Endometrial microvascular endothelial cells (primary cell): ENCODE results near the gene PCSK7. TPM values are rescaled to one million over a fixed set of nuclear protein-coding genes. Genes with fewer than 3 reads are reported as not detected.
"Not testable (repeated sequence)": the region's sequence is repeated elsewhere in the genome, so short reads cannot be mapped to it uniquely, and the experiment has no call there.

Experiments used
- in situ Hi-C: cut with HindIII; loops from 2 replicates; pipeline ENCODE4 v1.10.0; 2017; ENCODE audit warnings: low sequenced_read_pairs, low pct_unique_long_range_greater_than_20kb; ENCODE audit errors: inconsistent ontology term
- total RNA-seq: library from RNA; depleted of rRNA; stranded (reverse); fragments of >200 nt; gene quantifications from one replicate; pipeline ENCODE4 v1.2.3, GENCODE V29; 2015; ENCODE audit errors: inconsistent ontology term

The PCSK7 gene
- total RNA-seq, 1 donor from 2014 or later: 63.4 TPM

- in situ Hi-C loops: loop anchor here (10.0 kb wide), 1 partner anchor 45 kb away; the partner anchor contains the start of gene SIDT2
Observed at GRCh38 chr11:117219995-117220394, 11.9 kb downstream of the PCSK7 start.

GRCh38 chr11:117219455-117219854, 12.4 kb downstream of the PCSK7 start:
- in situ Hi-C loops: no loop called here

DNA sequence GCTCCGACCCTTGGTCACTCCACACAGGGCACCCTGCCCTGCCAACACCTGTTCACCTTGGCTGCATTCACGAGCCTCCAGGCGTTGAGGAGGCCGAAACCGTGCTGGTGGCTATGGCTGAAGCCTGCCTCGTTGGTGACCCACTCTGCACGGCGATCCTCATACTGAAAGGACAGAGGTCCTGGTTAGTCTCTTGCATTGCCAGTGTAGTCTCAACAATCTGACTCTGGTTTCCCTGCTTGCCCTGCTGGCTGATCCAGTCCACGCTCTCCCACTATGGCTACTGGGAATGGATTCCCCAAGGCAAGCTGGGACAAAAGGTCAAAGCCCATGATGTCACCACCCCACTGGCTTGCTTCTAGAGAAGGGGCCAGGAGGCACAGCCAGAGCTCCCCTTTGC, 12.9 kb downstream of the PCSK7 start:
- in situ Hi-C loops: no loop called here

DNA sequence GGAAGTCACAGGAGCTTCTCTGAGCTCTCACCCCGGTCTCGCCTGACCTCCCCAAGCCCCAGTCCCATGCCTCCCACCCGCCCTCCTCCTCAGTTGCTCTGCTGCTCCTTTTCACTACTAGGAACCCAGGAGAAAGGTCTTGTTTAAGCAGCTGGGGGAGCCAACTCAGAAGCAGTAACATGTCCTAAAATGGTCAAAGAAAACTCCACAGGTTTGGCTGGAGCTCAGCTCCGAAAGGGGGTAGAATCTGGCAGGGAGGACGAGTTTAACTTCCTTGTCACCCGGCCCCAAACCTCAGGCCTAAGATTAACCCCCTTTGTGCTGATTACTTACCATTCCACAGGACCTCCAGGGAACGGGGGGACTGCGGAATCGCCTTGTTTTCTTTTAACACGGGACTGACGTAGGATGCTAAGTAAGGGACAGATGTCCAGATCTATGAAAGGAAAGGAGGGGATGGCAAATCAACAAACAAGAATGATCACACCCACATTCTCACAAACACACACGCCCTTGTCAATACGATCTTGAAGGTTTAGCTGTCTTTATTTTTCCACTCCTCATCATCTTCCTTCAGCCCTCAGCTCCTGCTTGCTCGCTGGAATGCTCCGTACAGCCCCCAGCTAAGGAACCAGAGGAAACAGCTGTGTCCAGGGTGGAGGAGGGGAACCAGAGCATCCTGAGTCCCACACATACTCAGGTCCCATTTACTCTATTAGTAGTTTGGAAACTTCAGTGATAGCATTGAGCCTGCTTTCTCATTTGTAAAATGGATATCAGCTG, 13.5 kb downstream of the PCSK7 start:
- in situ Hi-C loops: no loop called here

DNA sequence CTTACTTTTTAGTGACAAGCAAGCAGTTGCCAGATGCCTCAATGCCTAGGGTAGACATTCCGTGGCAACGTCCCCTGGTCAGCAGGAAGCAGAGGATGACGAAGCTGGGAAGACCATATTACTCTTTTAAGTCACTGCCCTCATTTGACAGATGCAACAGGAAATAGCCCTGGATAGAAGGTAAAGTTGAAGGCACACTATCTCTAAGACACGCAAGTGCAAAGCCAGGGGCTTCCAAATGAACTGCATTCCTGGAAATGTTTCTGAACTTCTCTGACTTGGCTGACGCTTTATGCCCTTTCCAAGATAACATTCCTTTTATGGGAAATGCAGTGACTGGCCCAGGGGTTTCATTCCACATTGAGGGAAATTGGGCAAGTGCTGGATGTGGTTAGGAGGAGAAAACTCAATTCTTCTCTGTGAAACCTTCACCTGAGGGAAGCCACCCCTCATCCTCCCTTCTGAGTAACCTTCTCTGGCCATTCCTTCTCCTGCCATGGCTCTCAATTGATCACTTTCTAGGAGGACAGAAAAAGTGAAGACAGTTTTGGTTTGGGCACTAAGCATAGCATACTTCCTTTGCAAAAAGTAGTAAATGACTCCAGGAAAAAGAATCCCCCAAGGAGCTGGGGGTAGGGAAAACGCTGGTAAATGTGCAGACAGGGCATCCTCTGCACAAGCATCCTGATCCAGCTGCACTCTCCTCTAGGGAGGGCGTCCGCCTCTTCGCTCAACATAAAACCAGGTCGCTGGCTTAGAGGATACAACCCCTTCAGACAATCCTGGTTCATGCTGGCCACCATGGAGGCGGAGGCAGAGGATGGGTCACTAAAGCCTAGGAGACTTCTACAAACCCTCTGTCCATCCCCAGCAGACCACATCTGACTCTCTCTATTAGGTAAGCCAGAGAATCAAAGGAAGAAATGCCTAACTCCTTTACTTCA, 14.5 kb downstream of the PCSK7 start:
- in situ Hi-C loops: no loop called here

- in situ Hi-C loops: no loop called here
Observed at GRCh38 chr11:117214404-117215110, 17.3 kb downstream of the PCSK7 start.

DNA sequence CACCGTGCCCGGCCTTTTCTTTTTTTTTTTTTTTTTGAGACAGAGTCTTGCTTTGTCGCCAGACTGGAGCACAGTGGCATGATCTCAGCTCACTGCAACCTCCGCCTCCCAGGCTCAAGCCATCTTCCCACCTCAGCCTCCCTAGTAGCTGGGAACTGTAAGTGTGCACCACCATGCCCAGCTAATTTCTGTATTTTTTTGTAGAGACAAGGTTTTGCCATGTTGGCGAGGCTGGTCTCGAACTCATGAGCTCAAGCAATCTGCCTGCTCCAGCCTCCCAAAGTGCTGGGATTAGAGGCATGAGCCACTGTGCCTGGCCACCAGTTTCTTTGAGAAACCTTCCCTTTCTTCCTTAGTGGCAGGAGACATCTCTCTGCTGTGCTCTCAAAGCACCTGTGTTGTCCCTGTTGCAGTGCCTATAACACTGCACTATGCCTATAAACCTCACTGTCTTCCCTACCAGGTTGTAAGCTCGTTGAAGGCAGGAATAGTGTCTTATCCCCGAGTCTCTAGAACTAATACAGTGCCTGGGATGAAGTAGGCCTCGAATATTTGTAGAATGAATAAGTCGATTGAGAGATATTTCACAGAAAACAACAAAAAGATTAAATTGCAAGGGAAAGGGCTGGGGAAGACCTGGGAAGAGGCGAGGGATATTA, 19.0 kb downstream of the PCSK7 start:
- in situ Hi-C loops: no loop called here

DNA sequence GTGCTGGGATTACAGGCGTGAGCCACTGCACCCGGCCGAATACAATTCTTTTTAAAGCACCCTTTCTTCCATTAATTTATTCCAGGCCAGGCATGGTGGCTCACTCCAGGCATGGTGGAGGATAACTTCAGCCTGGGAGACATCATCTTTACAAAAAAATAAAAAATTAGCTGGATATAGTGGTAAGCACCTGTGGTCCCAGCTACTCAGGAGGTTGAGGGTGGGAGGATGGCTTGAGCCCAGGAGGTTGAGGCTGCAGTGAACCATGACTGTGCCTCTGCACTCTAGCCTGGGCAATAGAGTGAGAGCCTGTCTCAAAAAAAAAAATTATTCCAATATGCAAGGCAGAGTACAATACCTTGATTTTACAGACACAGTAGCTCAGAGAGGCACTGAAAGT, 21.3 kb downstream of the PCSK7 start:
- in situ Hi-C loops: no loop called here

DNA sequence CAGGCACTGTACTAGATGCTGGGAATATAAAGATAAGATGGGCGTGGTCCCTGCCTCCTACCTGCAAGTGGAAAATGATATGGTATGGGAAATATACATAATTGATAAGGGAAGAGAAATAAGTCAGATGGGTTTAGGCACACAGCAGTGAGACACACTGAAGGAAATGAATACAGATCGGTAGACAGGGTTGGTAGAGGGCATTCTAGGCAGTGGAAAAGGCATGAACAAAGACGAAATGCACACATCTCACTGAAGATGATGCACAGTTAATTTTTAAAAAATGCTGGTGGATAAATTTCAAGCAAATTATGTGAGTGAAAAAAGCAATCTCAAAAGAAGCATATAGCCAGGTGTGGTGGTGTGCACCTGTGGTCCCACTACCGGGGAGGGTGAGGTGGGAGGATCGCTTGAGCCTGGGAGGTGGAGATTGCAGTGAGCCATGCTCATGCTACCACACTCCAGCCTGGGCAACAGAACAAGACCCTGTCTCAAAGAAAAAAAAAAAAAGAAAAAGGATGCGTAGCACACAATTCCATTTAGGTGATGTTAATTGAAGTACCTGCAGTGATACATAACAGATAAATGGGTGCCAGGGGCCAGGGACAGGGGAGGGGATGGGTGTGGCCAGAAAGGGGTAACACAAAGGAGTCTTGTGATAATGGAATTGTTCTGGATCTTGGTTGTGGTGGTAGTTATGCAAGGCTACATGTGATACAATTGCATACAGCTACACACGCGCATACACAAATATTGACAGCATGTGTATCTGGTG, 22.3 kb downstream of the PCSK7 start:
- in situ Hi-C loops: not testable (repeated sequence)

- in situ Hi-C loops: not testable (repeated sequence)
Observed at GRCh38 chr11:117208710-117209109, 23.2 kb downstream of the PCSK7 start.

DNA sequence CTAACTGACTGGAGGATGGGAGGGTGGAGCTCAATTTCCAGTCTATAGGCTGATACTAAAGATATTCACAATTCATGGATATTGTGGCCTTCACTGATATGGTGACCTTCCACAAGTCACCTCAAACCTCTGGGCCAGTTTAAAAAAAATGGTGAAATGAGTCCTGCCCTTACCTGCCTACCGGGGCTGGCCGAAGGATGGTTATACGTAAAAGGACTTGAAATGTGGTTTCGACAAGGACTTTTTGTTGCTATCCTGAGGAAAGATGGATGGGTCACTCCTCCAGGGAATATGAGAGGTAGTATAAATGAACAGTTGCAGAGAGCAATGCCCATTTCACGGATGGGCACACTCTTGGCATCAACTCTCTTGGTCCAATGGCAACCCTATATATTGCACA, 24.4 kb downstream of the PCSK7 start:
- in situ Hi-C loops: not testable (repeated sequence)

GRCh38 chr11:117206859-117207258, 25.0 kb downstream of the PCSK7 start:
- in situ Hi-C loops: not testable (repeated sequence)

DNA sequence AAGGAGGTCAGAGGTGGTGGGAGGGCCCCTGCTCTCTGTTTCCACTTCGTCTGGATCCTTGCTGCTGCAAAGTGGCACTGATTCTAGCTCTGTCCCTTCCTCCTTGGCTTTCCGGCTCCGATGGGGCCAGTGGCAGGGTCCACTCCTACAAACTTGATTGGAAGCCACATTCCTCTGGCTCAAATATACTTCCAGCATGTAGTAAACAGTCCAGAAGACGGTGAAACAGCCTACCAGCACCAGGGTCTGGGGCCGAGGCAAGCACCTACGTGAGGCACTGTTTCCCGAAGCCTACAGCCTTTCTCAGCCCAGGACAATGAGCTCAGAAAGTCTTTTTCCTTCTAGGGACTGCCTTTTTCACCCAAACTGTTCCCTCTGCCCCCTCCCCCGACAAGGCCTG, 25.8 kb downstream of the PCSK7 start:
- in situ Hi-C loops: not testable (repeated sequence)

DNA sequence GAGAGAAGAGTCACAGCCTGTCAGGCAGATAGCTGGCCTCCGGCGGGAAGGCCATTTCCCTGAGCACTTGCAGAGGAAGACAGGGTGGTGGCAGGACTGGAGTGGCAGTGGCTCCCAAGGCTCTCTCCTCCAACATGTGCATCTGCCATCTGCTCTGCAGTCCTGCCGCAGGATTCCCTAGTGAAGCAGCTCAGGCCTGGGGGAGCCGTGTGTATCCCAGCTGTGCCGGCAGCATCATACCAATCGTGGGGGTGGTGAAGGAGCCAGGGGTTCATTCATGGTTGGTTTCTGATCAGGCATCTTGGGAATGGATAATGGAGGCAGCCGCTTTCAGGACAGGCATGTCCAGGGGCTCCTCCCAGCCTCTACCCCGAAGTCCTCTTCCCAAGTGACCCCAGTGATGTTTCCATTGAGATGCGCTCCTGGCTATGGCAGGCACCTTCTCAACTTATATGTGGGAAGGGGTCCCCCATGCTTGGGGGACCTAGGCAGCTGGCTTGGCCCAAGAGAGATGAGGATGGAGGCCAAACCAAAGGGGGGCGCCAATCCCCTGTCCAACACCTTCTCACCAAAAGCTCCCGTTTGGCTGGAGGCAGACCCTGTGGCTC, 26.6 kb downstream of the PCSK7 start:
- in situ Hi-C loops: no loop called here

DNA sequence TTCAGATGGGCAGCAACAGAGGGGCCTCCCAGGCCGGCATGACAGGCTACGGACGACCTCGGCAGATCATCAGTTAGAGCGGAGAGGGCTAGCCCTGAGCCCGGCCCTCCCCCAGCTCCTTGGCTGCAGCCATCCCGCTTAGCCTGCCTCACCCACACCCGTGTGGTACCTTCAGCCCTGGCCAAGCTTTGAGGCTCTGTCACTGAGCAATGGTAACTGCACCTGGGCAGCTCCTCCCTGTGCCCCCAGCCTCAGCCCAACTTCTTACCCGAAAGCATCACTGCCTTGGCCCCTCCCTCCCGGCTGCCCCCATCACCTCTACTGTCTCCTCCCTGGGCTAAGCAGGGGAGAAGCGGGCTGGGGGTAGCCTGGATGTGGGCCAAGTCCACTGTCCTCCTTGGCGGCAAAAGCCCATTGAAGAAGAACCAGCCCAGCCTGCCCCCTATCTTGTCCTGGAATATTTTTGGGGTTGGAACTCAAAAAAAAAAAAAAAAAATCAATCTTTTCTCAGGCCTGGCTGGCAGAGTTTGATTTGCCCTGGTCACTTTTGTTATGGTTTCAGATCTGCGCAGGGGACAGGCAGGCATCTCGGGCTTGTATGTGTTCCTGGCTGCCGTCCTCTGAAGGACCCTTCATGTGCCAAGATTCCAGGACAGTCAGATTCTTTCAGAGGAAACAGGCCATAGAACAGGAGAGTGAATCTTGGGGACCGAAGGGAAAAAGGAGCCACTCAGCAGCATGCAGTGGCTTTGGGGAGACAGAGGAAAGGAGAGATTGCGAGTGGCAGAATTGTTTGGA, 27.4 kb downstream of the PCSK7 start:
- in situ Hi-C loops: no loop called here

DNA sequence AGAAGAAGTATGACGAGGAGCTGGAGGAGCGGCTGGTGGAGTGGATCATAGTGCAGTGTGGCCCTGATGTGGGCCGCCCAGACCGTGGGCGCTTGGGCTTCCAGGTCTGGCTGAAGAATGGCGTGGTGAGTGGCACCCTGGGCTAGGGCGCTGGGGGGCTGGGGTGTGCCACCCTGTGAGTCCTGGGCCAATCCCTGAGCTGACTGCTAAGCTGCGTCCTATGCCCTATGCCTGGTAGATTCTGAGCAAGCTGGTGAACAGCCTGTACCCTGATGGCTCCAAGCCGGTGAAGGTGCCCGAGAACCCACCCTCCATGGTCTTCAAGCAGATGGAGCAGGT, 28.8 kb downstream of the PCSK7 start:
- in situ Hi-C loops: no loop called here

DNA sequence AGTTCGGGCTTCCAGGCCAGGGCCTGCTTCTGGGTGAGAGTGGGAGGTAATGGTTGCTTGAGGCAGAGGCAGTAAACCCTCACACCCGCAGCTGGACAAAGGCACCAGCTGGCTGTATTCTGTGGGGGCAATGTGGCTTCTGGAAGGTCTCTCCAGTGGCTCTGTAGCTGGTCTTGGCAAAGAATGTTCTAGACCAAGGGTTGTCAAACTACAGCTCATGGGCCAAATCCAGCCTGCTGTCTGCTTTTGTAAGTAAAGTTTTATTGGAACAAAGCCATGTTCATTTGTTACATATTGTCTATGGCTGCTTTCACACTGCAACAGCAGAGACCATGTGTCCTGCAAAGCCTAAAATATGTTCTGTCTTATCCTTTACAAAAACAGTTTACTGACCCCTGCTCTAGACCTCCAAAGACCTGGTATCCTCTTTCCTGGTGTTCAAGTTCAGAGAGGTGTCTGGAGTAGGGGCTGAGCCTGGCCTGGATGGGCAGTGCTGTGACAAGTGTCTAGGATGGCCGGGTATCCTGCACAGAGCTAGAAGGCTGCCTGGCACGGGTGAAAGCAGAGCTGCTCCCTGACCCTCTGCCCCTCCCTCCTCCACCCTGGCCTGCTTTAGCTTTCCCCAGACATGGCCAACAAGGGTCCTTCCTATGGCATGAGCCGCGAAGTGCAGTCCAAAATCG, 29.3 kb downstream of the PCSK7 start:
- in situ Hi-C loops: no loop called here
